Hepatocyte (in vitro differentiated cells): ENCODE results near the gene NCAPH2.

Experiments
- CTCF ChIP-seq: fragments of 200-600 bp; sonication (generic); IDR thresholded peaks from 2 replicates; pipeline ENCODE4 v1.5.1; 2016; ENCODE audit warnings: antibody characterized with exemption, mild to moderate bottlenecking; ENCODE audit not compliant: poor library complexity
- EZH2 ChIP-seq: fragments of 200-600 bp; sonication (generic); IDR thresholded peaks from 2 replicates; pipeline ENCODE4 v1.6.1; 2016; ENCODE audit warnings: antibody characterized with exemption, mild to moderate bottlenecking, borderline replicate concordance
- EZH2phosphoT487 ChIP-seq: fragments of 200-600 bp; sonication (generic); IDR thresholded peaks from one replicate; pipeline ENCODE4 v1.6.1; 2018; ENCODE audit warnings: antibody characterized with exemption, mild to moderate bottlenecking, low read depth, moderate library complexity; ENCODE audit not compliant: unreplicated experiment, severe bottlenecking

- TF ChIP-seq CTCF (no peak), EZH2 (no peak), EZH2phosphoT487 (no peak)
These were observed 5.2 kb downstream of the NCAPH2 start for GRCh38 chr22:50513175-50513574.
